Fibroblast of upper back skin (primary cell): ENCODE results near the gene C1QTNF1.
"Not testable (repeated sequence)": the region's sequence is repeated elsewhere in the genome, so short reads cannot be mapped to it uniquely, and the experiment has no call there.

Source experiments
- DNase-seq: peaks from one replicate; pipeline ENCODE4 v3.0.0-alpha.2; 2013

C1QTNF1 gene

GRCh38 chr17:79062691-79063090, 38.7 kb downstream of the C1QTNF1 start:
- DNase-seq = no peak

- DNase-seq = no peak
Observed at GRCh38 chr17:79064026-79064425, 40.1 kb downstream of the C1QTNF1 start.

GRCh38 chr17:79065105-79065670, 41.2 kb downstream of the C1QTNF1 start:
- peak; percentile 21 for DNase-seq

- DNase-seq = no peak
Observed at GRCh38 chr17:79066963-79067362, 43.0 kb downstream of the C1QTNF1 start.

GRCh38 chr17:79070266-79070880, 46.4 kb downstream of the C1QTNF1 start:
- no peak for DNase-seq

- DNase-seq = no peak
Observed at GRCh38 chr17:79071161-79071740, 47.3 kb downstream of the C1QTNF1 start.

- DNase-seq = no peak
Observed at GRCh38 chr17:79072544-79072943, 48.6 kb downstream of the C1QTNF1 start.

GRCh38 chr17:79073016-79073705, 49.2 kb downstream of the C1QTNF1 start:
- no peak for DNase-seq

- DNase-seq = no peak
Observed at GRCh38 chr17:79073706-79074088, 49.7 kb downstream of the C1QTNF1 start.

GRCh38 chr17:79074121-79074648, 50.2 kb downstream of the C1QTNF1 start:
- DNase-seq = not testable (repeated sequence)

GRCh38 chr17:79074649-79075445, 50.9 kb downstream of the C1QTNF1 start, which contains the start of gene ENGASE:
Gene ENGASE, plus strand, starts transcription at chr17:79074824. Its CDS starts 121 bp downstream, at chr17:79074945.
- peak; percentile 87 for DNase-seq

- DNase-seq = no peak
Observed at GRCh38 chr17:79075446-79075750, 51.4 kb downstream of the C1QTNF1 start.

- no peak for DNase-seq
Observed at GRCh38 chr17:79075861-79076406, 52.0 kb downstream of the C1QTNF1 start.

- DNase-seq = no peak
Observed at GRCh38 chr17:79077587-79077986, 53.6 kb downstream of the C1QTNF1 start.

- no peak for DNase-seq
Observed at GRCh38 chr17:79078476-79079190, 54.7 kb downstream of the C1QTNF1 start.

- no peak for DNase-seq
Observed at GRCh38 chr17:79079421-79080200, 55.6 kb downstream of the C1QTNF1 start.

GRCh38 chr17:79080349-79080748, 56.4 kb downstream of the C1QTNF1 start:
- DNase-seq = no peak

GRCh38 chr17:79080761-79081290, 56.9 kb downstream of the C1QTNF1 start:
- no peak for DNase-seq

- no peak for DNase-seq
Observed at GRCh38 chr17:79081571-79082276, 57.8 kb downstream of the C1QTNF1 start.
